Prostate gland (tissue), 2 donors: ENCODE data around the gene ARHGEF17.

ENCODE experiments used
- CTCF ChIP-seq, 4 experiments: fragments of 200-600 bp in 2 of 4; fragments of 450-650 bp in 2 of 4; sonication (generic) in 2 of 4; IDR thresholded peaks; 1 replicate in 3 of 4; 2 replicates in 1 of 4; pipeline ENCODE4 v1.5.1; 2016 to 2019; ENCODE audit warnings: antibody characterized with exemption in 4 of 4, mild to moderate bottlenecking in 2 of 4, moderate library complexity in 2 of 4
- POLR2A ChIP-seq: fragments of 450-650 bp; IDR thresholded peaks from one replicate; pipeline ENCODE4 v1.6.1; 2016; ENCODE audit warnings: antibody characterized with exemption, mild to moderate bottlenecking

GRCh38 chr11:73281796-73282660 is 26.0 kb upstream of the ARHGEF17 start:
- TF ChIP-seq CTCF (IDR thresholded peaks at IDR 0.05) = no peak
- no peak for TF ChIP-seq POLR2A
